Measurements from ENCODE around the gene FAM171A1. TPM values are rescaled to one million over a fixed set of nuclear protein-coding genes. Genes with fewer than 3 reads are reported as not detected.

FAM171A1 gene
- total RNA-seq, 1 experiment from 2014 or later = 26.3 TPM

GRCh38 chr10:15216700-15217099 lies 154.4 kb downstream of the FAM171A1 start:
- DNase-seq = no peak
- peaks cover 5% of the 10 kb centered on the region for H3K36me3 Mint-ChIP-seq (ENCODE audit: insufficient read depth, unreplicated experiment)
- H3K27me3 ChIP-seq (replicated peaks; ENCODE audit: control insufficient read depth, insufficient read depth, low read length) = no peaks in the 10 kb centered on the region
- POLR2A ChIA-PET = no interaction called here
- CTCF ChIA-PET = no interaction called here
- no TSS peak for BruUV-seq (replicated peaks)
- no peak overlapping the region for H3K4me3 Mint-ChIP-seq (ENCODE audit: unreplicated experiment)
- H3K9me3 Mint-ChIP-seq (ENCODE audit: unreplicated experiment) = no peaks in the 10 kb centered on the region
- no peaks in the 10 kb centered on the region for H3K36me3 ChIP-seq (ENCODE audit: control insufficient read depth, insufficient read depth, low read length)
- no peaks in the 10 kb centered on the region for H3K27me3 Mint-ChIP-seq (ENCODE audit: insufficient read depth, unreplicated experiment)
- TF ChIP-seq, protein P1, sequence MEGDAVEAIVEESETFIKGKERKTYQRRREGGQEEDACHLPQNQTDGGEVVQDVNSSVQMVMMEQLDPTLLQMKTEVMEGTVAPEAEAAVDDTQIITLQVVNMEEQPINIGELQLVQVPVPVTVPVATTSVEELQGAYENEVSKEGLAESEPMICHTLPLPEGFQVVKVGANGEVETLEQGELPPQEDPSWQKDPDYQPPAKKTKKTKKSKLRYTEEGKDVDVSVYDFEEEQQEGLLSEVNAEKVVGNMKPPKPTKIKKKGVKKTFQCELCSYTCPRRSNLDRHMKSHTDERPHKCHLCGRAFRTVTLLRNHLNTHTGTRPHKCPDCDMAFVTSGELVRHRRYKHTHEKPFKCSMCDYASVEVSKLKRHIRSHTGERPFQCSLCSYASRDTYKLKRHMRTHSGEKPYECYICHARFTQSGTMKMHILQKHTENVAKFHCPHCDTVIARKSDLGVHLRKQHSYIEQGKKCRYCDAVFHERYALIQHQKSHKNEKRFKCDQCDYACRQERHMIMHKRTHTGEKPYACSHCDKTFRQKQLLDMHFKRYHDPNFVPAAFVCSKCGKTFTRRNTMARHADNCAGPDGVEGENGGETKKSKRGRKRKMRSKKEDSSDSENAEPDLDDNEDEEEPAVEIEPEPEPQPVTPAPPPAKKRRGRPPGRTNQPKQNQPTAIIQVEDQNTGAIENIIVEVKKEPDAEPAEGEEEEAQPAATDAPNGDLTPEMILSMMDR (IDR thresholded peaks at IDR 0.05; ENCODE audit: insufficient read depth in 1 of 2, low read depth in 1 of 2, low read length in 1 of 2, severe bottlenecking in 1 of 2, unreplicated experiment in 1 of 2) = no peak
- no peak overlapping the region for H3K4me3 ChIP-seq (ENCODE audit: low read depth, low read length)
- no peaks in the 10 kb centered on the region for H3K4me1 ChIP-seq
- no peaks in the 10 kb centered on the region for H3K9me3 ChIP-seq
- intact Hi-C loops (cut with micrococcal nuclease; ENCODE audit: unreplicated experiment) = no loop called here
- no peaks in the 10 kb centered on the region for H3K4me1 Mint-ChIP-seq (ENCODE audit: low read depth, unreplicated experiment)
- H3K27ac Mint-ChIP-seq (ENCODE audit: unreplicated experiment) = no peak overlapping the region

DNA sequence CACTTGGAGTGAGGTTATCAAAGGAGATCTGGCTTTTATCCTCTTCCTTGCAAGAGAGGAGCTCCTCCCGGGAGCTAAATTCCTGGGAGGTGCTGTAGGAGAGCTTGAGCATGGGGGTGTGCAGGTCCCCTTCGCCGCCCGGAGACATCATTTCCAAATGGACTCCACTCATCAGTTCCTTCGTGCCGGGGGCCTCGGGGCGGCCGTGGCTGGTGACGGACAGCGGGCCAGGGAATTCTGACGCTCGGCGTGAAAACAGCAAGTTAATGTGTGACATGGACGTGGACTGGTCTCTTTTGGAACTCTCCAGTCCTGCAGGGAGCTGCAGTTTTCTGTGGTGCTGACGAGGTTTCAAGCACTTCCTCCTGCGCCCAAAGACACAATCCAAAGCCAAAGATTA lies 156.9 kb downstream of the FAM171A1 start:
- Mint-ChIP-seq H3K27ac (ENCODE audit: unreplicated experiment) (no peak overlapping the region), H3K36me3 (ENCODE audit: insufficient read depth, unreplicated experiment) (peaks cover 5% of the 10 kb centered on the region), H3K9me3 (ENCODE audit: unreplicated experiment) (no peaks in the 10 kb centered on the region), H3K27me3 (ENCODE audit: insufficient read depth, unreplicated experiment) (no peaks in the 10 kb centered on the region), H3K4me1 (ENCODE audit: low read depth, unreplicated experiment) (no peaks in the 10 kb centered on the region), H3K4me3 (ENCODE audit: unreplicated experiment) (no peak overlapping the region)
- Histone ChIP-seq H3K4me3 (ENCODE audit: low read depth, low read length) (no peak overlapping the region), H3K36me3 (ENCODE audit: control insufficient read depth, insufficient read depth, low read length) (no peaks in the 10 kb centered on the region), H3K4me1 (no peaks in the 10 kb centered on the region), H3K9me3 (no peaks in the 10 kb centered on the region), H3K27me3 (replicated peaks; ENCODE audit: control insufficient read depth, insufficient read depth, low read length) (no peaks in the 10 kb centered on the region)
- ChIA-PET CTCF (no interaction called here), POLR2A (no interaction called here)
- BruUV-seq (replicated peaks) = no TSS peak
- intact Hi-C loops (cut with micrococcal nuclease; ENCODE audit: unreplicated experiment) = no loop called here
- DNase-seq = no peak
- TF ChIP-seq, protein P1 (IDR thresholded peaks at IDR 0.05; ENCODE audit: insufficient read depth in 1 of 2, low read depth in 1 of 2, low read length in 1 of 2, severe bottlenecking in 1 of 2, unreplicated experiment in 1 of 2) = no peak

DNA sequence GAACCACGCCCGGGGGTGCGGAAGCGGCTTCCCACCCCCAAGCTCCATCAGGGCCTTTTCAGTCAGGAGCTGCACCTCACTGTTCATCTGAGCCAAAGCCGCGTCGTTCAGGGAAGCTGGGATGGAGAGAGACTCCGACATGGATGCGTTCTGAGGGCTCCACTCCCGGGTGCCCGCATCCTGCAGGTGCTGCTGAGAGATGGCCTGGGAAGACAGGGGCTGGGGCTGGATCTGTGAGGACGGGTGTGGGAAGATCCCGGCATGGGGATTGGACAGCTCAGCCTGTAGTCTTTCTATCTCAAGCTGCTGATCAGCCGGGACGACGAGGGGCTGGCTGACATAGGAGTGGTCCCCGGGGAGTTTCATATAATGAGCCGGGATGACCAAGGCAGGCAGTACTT lies 157.6 kb downstream of the FAM171A1 start:
- no peak overlapping the region for H3K4me3 Mint-ChIP-seq (ENCODE audit: unreplicated experiment)
- no peaks in the 10 kb centered on the region for H3K9me3 ChIP-seq
- no peak overlapping the region for H3K4me3 ChIP-seq (ENCODE audit: low read depth, low read length)
- CTCF ChIA-PET = no interaction called here
- intact Hi-C loops (cut with micrococcal nuclease; ENCODE audit: unreplicated experiment) = no loop called here
- no peak overlapping the region for H3K27ac Mint-ChIP-seq (ENCODE audit: unreplicated experiment)
- no peaks in the 10 kb centered on the region for H3K36me3 ChIP-seq (ENCODE audit: control insufficient read depth, insufficient read depth, low read length)
- no peaks in the 10 kb centered on the region for H3K9me3 Mint-ChIP-seq (ENCODE audit: unreplicated experiment)
- H3K4me1 ChIP-seq = no peaks in the 10 kb centered on the region
- no peak for DNase-seq
- H3K27me3 Mint-ChIP-seq (ENCODE audit: insufficient read depth, unreplicated experiment) = no peaks in the 10 kb centered on the region
- no peaks in the 10 kb centered on the region for H3K27me3 ChIP-seq (replicated peaks; ENCODE audit: control insufficient read depth, insufficient read depth, low read length)
- H3K36me3 Mint-ChIP-seq (ENCODE audit: insufficient read depth, unreplicated experiment) = peaks cover 5% of the 10 kb centered on the region
- POLR2A ChIA-PET = no interaction called here
- TF ChIP-seq, protein P1 (IDR thresholded peaks at IDR 0.05; ENCODE audit: insufficient read depth in 1 of 2, low read depth in 1 of 2, low read length in 1 of 2, severe bottlenecking in 1 of 2, unreplicated experiment in 1 of 2) = no peak
- H3K4me1 Mint-ChIP-seq (ENCODE audit: low read depth, unreplicated experiment) = no peaks in the 10 kb centered on the region
- BruUV-seq (replicated peaks) = no TSS peak
